ENCODE results near the gene GORASP1.

Gene GORASP1

DNA sequence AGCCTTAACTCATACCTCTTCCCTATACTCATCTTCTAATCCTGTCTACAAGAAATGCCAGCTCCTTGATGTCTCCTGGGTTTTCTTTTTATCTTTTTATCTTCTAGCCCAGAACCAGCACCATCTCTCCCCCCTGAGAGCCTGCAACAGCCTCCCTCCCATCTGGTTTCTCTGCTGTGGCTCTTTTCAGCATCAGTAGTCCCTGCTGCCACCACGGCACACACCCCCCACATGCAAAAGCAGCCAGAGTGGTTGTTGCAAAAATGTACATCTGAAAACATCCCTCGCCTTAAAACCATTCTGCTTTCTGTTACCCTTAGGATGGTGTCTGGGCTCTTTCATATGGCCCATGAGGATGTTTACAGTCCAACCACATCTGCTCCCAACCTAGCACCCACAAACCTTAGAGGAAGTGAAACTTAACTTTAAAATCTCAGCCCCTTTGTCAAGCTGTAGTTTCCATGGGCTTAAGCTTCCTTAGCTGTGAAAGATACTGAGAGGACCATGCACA lies 828 bp upstream of the GORASP1 start:
- in situ Hi-C loops (cut with HindIII; ENCODE audit: low pct_ligation_motif_present, low pct_unique_long_range_greater_than_20kb, low sequenced_read_pairs), result no loop called here

DNA sequence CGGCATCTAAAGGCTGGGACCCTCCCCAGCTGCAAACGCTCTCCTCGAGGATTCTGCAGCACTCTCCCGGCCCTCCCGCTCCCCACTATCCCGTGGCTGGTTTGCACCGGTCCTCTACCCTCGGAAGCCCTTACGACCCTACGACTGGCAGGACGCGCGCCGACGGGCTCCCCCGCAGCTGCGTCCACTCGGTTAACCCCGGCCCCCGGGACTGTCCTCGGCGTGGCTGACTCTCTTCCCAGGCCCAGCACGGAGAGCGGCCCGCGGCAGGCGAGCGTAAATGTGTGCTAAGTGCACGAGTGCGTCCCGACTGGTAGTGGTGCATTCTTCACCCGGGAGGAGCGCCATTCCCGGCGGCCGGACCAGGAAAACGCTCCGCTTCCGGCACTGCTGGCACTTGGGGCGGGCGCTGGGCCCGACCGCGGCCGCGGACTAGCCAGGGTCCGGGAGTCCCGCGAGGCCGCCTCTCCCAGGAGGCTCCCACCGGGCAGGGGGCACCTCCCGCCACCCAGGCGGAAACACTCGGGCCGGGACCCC lies 508 bp downstream of the GORASP1 start:
- DNase-seq, result peak; percentile 53
- in situ Hi-C loops (cut with HindIII; ENCODE audit: low pct_ligation_motif_present, low pct_unique_long_range_greater_than_20kb, low sequenced_read_pairs), result no loop called here

More for the DNA sequence above, 828 bp upstream of the GORASP1 start:
- DNase-seq, result no peak

DNA sequence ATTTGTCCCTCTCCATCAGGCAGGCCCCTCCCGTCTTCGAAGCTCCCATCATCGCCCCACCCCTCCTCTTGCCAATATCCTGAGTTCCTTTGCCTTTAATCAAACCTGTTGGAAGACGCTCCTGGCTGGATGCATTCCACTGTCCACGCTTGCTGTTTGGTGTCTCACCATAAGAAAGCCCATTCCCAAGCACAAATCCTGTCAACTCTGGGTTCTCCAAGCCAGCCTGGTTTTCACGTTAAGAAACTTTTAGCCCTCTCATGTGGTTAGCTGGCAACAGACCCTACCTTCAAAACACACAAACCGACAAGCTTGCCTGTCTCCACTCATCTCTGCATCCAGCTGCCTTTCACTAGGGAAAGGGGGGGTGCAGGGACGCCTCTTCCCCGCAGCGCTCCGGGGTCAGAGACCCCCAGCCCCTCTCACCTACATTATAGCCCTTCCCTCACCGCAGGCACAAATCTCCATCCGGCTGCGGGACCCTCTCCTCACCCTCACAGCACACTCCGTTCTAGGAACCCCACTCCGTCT lies 1.1 kb downstream of the GORASP1 start:
- in situ Hi-C loops (cut with HindIII; ENCODE audit: low pct_ligation_motif_present, low pct_unique_long_range_greater_than_20kb, low sequenced_read_pairs), result no loop called here
- no peak for DNase-seq

DNA sequence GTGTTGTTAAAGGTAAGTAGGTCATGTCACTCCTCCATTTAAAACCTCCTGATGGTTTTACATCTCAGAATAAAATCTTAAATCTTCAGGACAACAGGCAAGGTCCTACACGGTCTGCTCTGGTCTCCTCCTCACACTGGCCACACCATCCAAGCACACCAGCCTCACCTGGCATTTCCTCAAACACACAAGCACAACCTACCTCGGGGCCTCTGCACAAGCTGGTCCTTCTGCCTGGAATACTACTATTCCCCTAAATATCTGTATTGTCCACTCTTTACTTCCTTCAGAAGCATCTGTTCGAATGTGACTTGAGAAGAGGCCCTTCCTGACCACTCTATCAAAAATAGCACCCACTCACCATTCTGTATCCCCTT lies 1.8 kb downstream of the GORASP1 start:
- in situ Hi-C loops (cut with HindIII; ENCODE audit: low pct_ligation_motif_present, low pct_unique_long_range_greater_than_20kb, low sequenced_read_pairs), result no loop called here
- DNase-seq, result no peak

DNA sequence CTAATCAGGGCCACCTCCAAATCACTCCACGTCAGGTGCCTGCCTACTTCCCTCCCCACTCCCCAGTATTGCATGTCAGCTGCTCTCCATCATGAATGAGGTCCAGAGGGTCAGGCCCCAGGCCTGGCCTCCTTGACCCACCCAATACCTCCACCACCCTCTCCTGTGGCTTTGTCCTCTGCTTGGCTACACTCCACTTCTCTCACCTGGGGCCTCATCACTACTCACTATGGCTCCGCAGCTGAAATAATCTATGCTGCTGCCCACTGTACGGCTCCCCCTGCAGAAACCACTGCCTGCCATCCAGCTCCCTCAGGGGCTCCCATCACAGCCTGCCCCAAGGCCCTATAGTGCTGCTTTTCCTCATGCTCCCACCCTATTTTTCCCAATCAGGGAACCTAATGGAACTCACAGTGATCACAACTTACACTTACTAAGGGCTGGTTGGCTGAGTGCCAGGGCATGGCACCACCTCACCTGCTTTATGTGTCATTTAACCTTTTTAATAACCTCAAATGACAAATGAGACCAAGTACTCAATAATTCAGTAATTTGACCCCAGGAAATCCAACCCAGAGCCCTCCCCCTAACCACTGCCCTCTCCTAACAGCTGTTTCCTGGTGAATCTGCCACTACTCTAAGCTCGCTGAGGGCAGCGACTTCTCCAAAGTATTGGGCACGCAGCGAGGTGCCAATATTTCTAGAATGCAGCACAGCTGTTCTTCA lies 2.3 kb downstream of the GORASP1 start:
- in situ Hi-C loops (cut with HindIII; ENCODE audit: low pct_ligation_motif_present, low pct_unique_long_range_greater_than_20kb, low sequenced_read_pairs), result no loop called here
- DNase-seq, result no peak

- in situ Hi-C loops (cut with HindIII; ENCODE audit: low pct_ligation_motif_present, low pct_unique_long_range_greater_than_20kb, low sequenced_read_pairs), result no loop called here
- no peak for DNase-seq
These were observed 3.5 kb downstream of the GORASP1 start for GRCh38 chr3:39103791-39104552.

- no peak for DNase-seq
- in situ Hi-C loops (cut with HindIII; ENCODE audit: low pct_ligation_motif_present, low pct_unique_long_range_greater_than_20kb, low sequenced_read_pairs), result no loop called here
These were observed 4.1 kb downstream of the GORASP1 start for GRCh38 chr3:39103324-39103693.

DNA sequence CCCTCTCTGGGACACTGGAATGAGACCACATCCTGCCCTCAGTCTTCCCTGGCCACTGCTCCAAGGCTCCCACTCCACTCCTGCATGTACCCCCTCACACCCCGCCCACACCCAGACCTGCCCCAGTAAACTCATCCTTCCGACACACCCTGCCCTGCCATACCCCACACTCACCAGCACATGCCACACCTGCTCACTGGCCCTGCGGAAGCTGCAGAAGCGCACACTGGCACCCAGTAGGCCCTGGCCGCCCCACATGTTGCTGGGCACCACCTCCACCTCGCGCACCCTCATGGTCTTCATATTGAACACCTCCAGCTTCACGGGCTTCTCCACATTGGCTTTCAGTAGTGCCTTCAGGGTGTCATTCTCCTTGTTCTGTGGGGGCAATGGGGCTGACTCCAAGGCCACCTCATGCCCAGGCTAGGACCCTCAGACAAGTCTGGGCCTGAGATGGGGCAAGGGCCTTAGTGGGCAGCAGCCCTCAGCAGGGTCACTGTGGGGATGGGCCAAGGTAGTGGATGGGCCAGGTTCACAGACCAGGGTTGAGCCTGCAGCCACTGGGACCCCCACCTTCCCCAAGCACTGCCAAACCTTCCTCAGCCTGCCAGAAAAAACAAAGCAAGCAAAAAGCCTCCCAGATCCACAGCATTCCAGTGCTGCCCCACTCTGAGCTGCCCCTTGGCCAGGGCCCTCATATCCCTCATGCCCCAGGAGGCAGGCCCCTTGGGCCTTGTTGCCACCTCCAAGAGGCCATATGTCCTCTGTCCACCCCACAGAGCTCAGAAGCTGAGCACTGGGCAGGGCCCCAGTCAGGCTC lies 4.7 kb downstream of the GORASP1 start:
- in situ Hi-C loops (cut with HindIII; ENCODE audit: low pct_ligation_motif_present, low pct_unique_long_range_greater_than_20kb, low sequenced_read_pairs), result no loop called here
- no peak for DNase-seq

DNA sequence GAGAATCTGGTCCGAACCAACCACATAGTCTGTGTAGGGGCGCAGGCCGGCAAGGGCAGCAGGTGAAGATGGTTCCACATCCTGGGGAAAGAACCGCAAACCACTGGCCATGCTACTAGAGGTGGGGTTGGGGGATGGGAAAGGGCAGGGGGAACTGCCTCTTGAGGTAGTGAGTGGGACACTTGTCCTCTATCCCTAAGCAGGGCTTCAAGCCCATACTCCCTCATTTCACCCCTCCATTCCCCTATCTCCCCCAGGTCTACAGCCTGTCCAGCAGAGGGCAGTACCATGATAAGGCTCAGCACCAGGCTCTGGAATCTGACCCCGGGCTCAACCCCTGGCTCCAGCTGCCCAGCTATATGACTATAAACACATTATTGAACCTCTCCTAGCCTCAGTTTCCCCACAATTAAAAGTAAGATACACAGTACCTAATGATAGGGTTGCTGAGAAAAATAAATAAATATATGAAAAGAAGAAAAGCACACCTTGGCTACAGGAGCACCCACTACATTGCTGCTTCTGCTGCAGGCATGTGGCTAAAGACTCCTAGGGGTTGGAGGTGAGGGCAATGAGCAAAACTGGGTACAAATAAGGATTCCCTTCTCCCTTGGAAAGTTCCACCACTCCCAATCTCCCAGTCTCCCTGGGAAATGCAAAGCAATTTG lies 6.3 kb downstream of the GORASP1 start:
- DNase-seq, result peak; percentile 52
- in situ Hi-C loops (cut with HindIII; ENCODE audit: low pct_ligation_motif_present, low pct_unique_long_range_greater_than_20kb, low sequenced_read_pairs), result no loop called here

DNA sequence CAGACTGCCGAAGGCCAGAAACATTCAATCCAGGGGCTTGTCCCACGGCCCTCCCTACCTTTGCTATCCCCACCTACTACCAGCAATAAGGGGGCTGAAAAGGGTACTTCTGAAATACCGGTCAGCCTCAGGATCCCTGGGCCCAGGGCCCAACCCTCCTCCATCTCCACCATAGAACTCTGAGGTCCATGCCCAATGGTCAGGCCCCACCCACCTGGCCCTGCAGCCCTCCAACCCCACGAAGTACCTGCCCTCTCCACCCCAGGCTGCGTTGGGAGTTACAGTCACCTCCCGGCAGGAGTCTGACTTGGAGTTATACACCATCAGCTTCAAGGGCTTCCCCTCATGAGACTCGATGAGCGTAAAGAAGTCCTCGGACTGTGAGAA lies 6.9 kb downstream of the GORASP1 start:
- in situ Hi-C loops (cut with HindIII; ENCODE audit: low pct_ligation_motif_present, low pct_unique_long_range_greater_than_20kb, low sequenced_read_pairs), result no loop called here

GRCh38 chr3:39099738-39100499 lies 7.5 kb downstream of the GORASP1 start:
- in situ Hi-C loops (cut with HindIII; ENCODE audit: low pct_ligation_motif_present, low pct_unique_long_range_greater_than_20kb, low sequenced_read_pairs), result no loop called here
- DNase-seq, result no peak

More for the DNA sequence above, 6.9 kb downstream of the GORASP1 start:
- DNase-seq, result no peak

DNA sequence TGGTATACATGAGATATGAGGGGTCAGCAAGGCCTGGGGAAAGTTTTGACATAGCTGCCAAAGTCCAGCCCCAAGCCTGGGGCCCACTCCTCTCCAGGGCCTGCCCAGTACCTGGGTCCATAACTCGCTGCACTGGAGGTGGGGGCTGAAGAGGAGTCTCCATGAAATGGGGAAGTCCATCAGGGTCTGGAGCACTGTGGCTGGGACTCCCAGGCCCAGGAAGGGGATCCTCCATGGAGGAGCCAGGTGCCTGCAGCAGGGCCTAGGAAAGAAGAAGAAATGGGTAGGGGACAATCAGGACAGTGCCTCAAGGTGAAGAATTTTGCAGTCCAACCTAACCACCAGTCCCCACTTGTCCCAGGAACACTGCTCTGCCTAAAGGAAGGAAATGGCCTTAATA lies 8.2 kb downstream of the GORASP1 start:
- no peak for DNase-seq
- in situ Hi-C loops (cut with HindIII; ENCODE audit: low pct_ligation_motif_present, low pct_unique_long_range_greater_than_20kb, low sequenced_read_pairs), result no loop called here

- in situ Hi-C loops (cut with HindIII; ENCODE audit: low pct_ligation_motif_present, low pct_unique_long_range_greater_than_20kb, low sequenced_read_pairs), result no loop called here
- DNase-seq, result no peak
These were observed 8.9 kb downstream of the GORASP1 start for GRCh38 chr3:39098473-39099000.

GRCh38 chr3:39097716-39098472 lies 9.5 kb downstream of the GORASP1 start:
- in situ Hi-C loops (cut with HindIII; ENCODE audit: low pct_ligation_motif_present, low pct_unique_long_range_greater_than_20kb, low sequenced_read_pairs), result no loop called here
- DNase-seq, result no peak

- in situ Hi-C loops (cut with HindIII; ENCODE audit: low pct_ligation_motif_present, low pct_unique_long_range_greater_than_20kb, low sequenced_read_pairs), result no loop called here
- DNase-seq, result no peak
These were observed 10.7 kb downstream of the GORASP1 start for GRCh38 chr3:39096775-39097174.

- in situ Hi-C loops (cut with HindIII; ENCODE audit: low pct_ligation_motif_present, low pct_unique_long_range_greater_than_20kb, low sequenced_read_pairs), result no loop called here
These were observed 11.6 kb downstream of the GORASP1 start for GRCh38 chr3:39095778-39096177.

More at GRCh38 chr3:39095778-39096177, 11.6 kb downstream of the GORASP1 start:
- no peak for DNase-seq

Data from ACHN (cell line).